Caco-2 (cell line): ENCODE results near the gene NUP62CL. TPM values are rescaled to one million over a fixed set of nuclear protein-coding genes. Genes with fewer than 3 reads are reported as not detected.
"Not testable (repeated sequence)": the region's sequence is repeated elsewhere in the genome, so short reads cannot be mapped to it uniquely, and the experiment has no call there.

Source experiments
- BruUV-seq: library from RNA; stranded (reverse); fragments of 400-500 nt; replicated peaks from 2 replicates; lab custom pipeline; 2021; lab: Mats Ljungman, UMichigan
- CTCF ChIA-PET: fragments of 300-600 bp; sonication (Branson Sonifier 250); formaldehyde crosslinking; loops from one replicate; lab custom pipeline; 2022; ENCODE audit warnings: antibody characterized with exemption; lab: Charles Lee
- POLR2A ChIA-PET: fragments of 300-600 bp; sonication (Branson Sonifier 250); formaldehyde crosslinking; loops from one replicate; lab custom pipeline; 2022; ENCODE audit warnings: antibody characterized with exemption; lab: Charles Lee
- DNase-seq, 2 experiments: peaks; one replicate each; pipeline versions ENCODE4 v3.0.0 to v3.0.0-alpha.2; 2020 to 2022
- H3K27me3 ChIP-seq: replicated peaks from 2 replicates; pipeline ENCODE4 v1.6.0; 2011; ENCODE audit warnings: low read length; ENCODE audit not compliant: control insufficient read depth, insufficient read depth
- H3K36me3 ChIP-seq: 2 replicates; pipeline ENCODE4 v1.5.1; 2011; ENCODE audit warnings: low read length; ENCODE audit not compliant: control insufficient read depth, insufficient read depth
- H3K4me1 ChIP-seq: fragments of 250-450 bp; sonication (Bioruptor Pico); 2 replicates; pipeline ENCODE4 v1.5.1; 2020; ENCODE audit warnings: mild to moderate bottlenecking
- H3K4me3 ChIP-seq: 2 replicates; pipeline ENCODE4 v1.5.1; 2011; ENCODE audit warnings: low read depth, mild to moderate bottlenecking, control low read depth, low read length
- H3K9me3 ChIP-seq: fragments of 250-450 bp; sonication (Bioruptor Pico); 2 replicates; pipeline ENCODE4 v1.5.1; 2020; ENCODE audit warnings: mild to moderate bottlenecking, moderate library complexity
- H3K27ac Mint-ChIP-seq: one replicate; pipeline ENCODE4 v1.8.0; 2022; ENCODE audit warnings: mixed read lengths; ENCODE audit not compliant: unreplicated experiment
- H3K27me3 Mint-ChIP-seq: one replicate; pipeline ENCODE4 v1.8.0; 2022; ENCODE audit warnings: mixed read lengths; ENCODE audit not compliant: insufficient read depth, unreplicated experiment
- H3K36me3 Mint-ChIP-seq: one replicate; pipeline ENCODE4 v1.8.0; 2022; ENCODE audit warnings: mild to moderate bottlenecking, mixed read lengths; ENCODE audit not compliant: insufficient read depth, unreplicated experiment
- H3K4me1 Mint-ChIP-seq: one replicate; pipeline ENCODE4 v1.8.0; 2022; ENCODE audit warnings: low read depth, mixed read lengths; ENCODE audit not compliant: unreplicated experiment
- H3K4me3 Mint-ChIP-seq: one replicate; pipeline ENCODE4 v1.8.0; 2022; ENCODE audit warnings: mild to moderate bottlenecking, moderate library complexity, mixed read lengths; ENCODE audit not compliant: unreplicated experiment
- H3K9me3 Mint-ChIP-seq: one replicate; pipeline ENCODE4 v1.8.0; 2022; ENCODE audit warnings: mixed read lengths; ENCODE audit not compliant: unreplicated experiment
- CTCF ChIP-seq, 2 experiments: fragments of 200-600 bp in 1 of 2; IDR thresholded peaks; 1 replicate in 1 of 2; 2 replicates in 1 of 2; pipeline versions ENCODE4 v1.5.1 to v1.8.0; 2011 to 2022; ENCODE audit warnings: antibody characterized with exemption in 1 of 2, control low read depth in 1 of 2, inconsistent platforms in 1 of 2, low read depth in 1 of 2, low read length in 1 of 2, mild to moderate bottlenecking in 1 of 2, moderate library complexity in 1 of 2; ENCODE audit not compliant: insufficient read depth in 1 of 2, severe bottlenecking in 1 of 2, unreplicated experiment in 1 of 2
- intact Hi-C: fragments of 100-400 bp; cut with micrococcal nuclease; formaldehyde crosslinking; loops from one replicate; pipeline ENCODE4 v1.10.0; 2022; ENCODE audit not compliant: unreplicated experiment
- total RNA-seq: library from RNA; stranded (reverse); gene quantifications from 2 replicates; pipeline ENCODE4 v1.2.3, GENCODE V29; 2022

NUP62CL gene
- total RNA-seq, 1 experiment from 2014 or later: 1.00 TPM

- intact Hi-C loops: no loop called here
Measured at GRCh38 chrX:107199491-107199890, 6.7 kb downstream of the NUP62CL start.

GRCh38 chrX:107198074-107198473, 8.2 kb downstream of the NUP62CL start:
- POLR2A ChIA-PET, DNase-seq, H3K9me3 Mint-ChIP-seq, H3K4me1 Mint-ChIP-seq, H3K27me3 Mint-ChIP-seq, H3K4me3 Mint-ChIP-seq, H3K36me3 Mint-ChIP-seq, H3K27ac Mint-ChIP-seq, H3K4me3 ChIP-seq, H3K4me1 ChIP-seq, CTCF ChIA-PET, BruUV-seq, H3K27me3 ChIP-seq, H3K9me3 ChIP-seq, intact Hi-C loops, H3K36me3 ChIP-seq: not testable (repeated sequence)

More at GRCh38 chrX:107199491-107199890, 6.7 kb downstream of the NUP62CL start:
- no peak for DNase-seq
- no peaks in the 10 kb centered on the region for H3K27me3 ChIP-seq
- no peak for TF ChIP-seq CTCF (IDR thresholded peaks at IDR 0.05; ENCODE audit: insufficient read depth in 1 of 2, low read depth in 1 of 2, low read length in 1 of 2, severe bottlenecking in 1 of 2, unreplicated experiment in 1 of 2)
- Mint-ChIP-seq H3K36me3 (no peaks in the 10 kb centered on the region), H3K27me3 (no peaks in the 10 kb centered on the region), H3K4me3 (no peak overlapping the region), H3K4me1 (no peaks in the 10 kb centered on the region), H3K27ac (no peak overlapping the region), H3K9me3 (no peaks in the 10 kb centered on the region)
- no TSS peak for BruUV-seq
- no peak overlapping the region for H3K4me3 ChIP-seq
- ChIA-PET CTCF (no interaction called here), POLR2A (no interaction called here)
- H3K9me3 ChIP-seq: no peaks in the 10 kb centered on the region
- H3K36me3 ChIP-seq: no peaks in the 10 kb centered on the region
- no peaks in the 10 kb centered on the region for H3K4me1 ChIP-seq

- Histone ChIP-seq H3K9me3 (no peaks in the 10 kb centered on the region), H3K36me3 (no peaks in the 10 kb centered on the region), H3K4me3 (no peak overlapping the region), H3K27me3 (no peaks in the 10 kb centered on the region), H3K4me1 (no peaks in the 10 kb centered on the region)
- no peak overlapping the region for H3K4me3 Mint-ChIP-seq
- no peaks in the 10 kb centered on the region for H3K4me1 Mint-ChIP-seq
- CTCF ChIA-PET: no interaction called here
- peaks cover 3% of the 10 kb centered on the region for H3K27me3 Mint-ChIP-seq
- no peaks in the 10 kb centered on the region for H3K9me3 Mint-ChIP-seq
- TF ChIP-seq CTCF (IDR thresholded peaks at IDR 0.05; ENCODE audit: insufficient read depth in 1 of 2, low read depth in 1 of 2, low read length in 1 of 2, severe bottlenecking in 1 of 2, unreplicated experiment in 1 of 2): no peak
- H3K27ac Mint-ChIP-seq: no peak overlapping the region
- intact Hi-C loops: no loop called here
- no TSS peak for BruUV-seq
- POLR2A ChIA-PET: no interaction called here
- H3K36me3 Mint-ChIP-seq: no peaks in the 10 kb centered on the region
- DNase-seq: no peak
Measured at GRCh38 chrX:107197319-107197718, 8.9 kb downstream of the NUP62CL start.
